22Rv1 (cell line): ENCODE data around the gene ZNF565.
"Not testable (repeated sequence)": the region's sequence is repeated elsewhere in the genome, so short reads cannot be mapped to it uniquely, and the experiment has no call there.

ENCODE experiments used
- H3K27ac ChIP-seq: fragments of 450-650 bp; 2 replicates; pipeline ENCODE4 v1.5.1; 2017
- ZFX ChIP-seq: fragments of 450-650 bp; IDR thresholded peaks from 2 replicates; pipeline ENCODE4 v1.6.1; 2017; ENCODE audit warnings: antibody characterized with exemption, borderline replicate concordance
- TF ChIP-seq, protein P1 (sequence below): fragments of 450-650 bp; IDR thresholded peaks from 2 replicates; pipeline ENCODE4 v1.5.1; 2017; ENCODE audit warnings: mild to moderate bottlenecking

Gene ZNF565

DNA sequence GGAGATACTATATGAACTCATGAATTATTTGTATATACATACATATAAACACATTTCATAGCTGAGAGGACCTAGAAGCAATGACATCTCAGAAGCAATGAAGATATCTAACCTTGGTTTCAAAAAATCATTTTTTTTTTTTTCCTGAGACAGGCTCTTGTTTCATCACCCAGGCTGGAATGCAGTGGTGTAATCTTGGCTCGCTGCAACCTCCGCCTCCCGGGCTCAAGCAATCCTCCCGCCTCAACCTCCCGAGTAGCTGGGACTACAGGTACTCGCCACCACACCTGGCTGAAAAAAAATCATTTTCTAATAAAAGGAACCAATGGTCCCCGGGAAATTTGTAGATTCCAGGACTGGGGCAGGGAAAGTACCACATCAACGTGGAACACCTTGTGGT, 4.0 kb downstream of the ZNF565 start:
- no peak overlapping the region for H3K27ac ChIP-seq
- no peak for TF ChIP-seq ZFX
- TF ChIP-seq, protein P1, sequence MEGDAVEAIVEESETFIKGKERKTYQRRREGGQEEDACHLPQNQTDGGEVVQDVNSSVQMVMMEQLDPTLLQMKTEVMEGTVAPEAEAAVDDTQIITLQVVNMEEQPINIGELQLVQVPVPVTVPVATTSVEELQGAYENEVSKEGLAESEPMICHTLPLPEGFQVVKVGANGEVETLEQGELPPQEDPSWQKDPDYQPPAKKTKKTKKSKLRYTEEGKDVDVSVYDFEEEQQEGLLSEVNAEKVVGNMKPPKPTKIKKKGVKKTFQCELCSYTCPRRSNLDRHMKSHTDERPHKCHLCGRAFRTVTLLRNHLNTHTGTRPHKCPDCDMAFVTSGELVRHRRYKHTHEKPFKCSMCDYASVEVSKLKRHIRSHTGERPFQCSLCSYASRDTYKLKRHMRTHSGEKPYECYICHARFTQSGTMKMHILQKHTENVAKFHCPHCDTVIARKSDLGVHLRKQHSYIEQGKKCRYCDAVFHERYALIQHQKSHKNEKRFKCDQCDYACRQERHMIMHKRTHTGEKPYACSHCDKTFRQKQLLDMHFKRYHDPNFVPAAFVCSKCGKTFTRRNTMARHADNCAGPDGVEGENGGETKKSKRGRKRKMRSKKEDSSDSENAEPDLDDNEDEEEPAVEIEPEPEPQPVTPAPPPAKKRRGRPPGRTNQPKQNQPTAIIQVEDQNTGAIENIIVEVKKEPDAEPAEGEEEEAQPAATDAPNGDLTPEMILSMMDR = no peak

DNA sequence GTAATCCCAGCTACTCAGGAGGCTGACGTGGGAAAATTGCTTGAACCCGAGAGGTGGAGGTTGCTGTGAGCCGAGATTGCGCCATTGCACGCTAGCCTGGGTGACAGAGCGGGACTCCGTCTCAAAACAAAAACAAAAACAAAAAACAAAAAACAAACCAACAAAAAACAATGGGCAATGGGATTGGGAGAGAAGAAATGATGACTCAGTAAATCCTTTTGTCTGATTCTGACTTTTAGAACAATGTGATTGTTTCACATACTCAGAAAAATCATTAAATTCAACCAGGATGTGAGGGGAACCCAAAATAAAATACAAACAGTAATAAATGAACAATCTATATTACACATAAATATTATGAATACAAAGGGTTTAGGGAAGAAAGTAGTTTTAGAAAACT, 5.1 kb downstream of the ZNF565 start:
- H3K27ac ChIP-seq = no peak overlapping the region
- TF ChIP-seq ZFX = no peak
- TF ChIP-seq, protein P1 = no peak

DNA sequence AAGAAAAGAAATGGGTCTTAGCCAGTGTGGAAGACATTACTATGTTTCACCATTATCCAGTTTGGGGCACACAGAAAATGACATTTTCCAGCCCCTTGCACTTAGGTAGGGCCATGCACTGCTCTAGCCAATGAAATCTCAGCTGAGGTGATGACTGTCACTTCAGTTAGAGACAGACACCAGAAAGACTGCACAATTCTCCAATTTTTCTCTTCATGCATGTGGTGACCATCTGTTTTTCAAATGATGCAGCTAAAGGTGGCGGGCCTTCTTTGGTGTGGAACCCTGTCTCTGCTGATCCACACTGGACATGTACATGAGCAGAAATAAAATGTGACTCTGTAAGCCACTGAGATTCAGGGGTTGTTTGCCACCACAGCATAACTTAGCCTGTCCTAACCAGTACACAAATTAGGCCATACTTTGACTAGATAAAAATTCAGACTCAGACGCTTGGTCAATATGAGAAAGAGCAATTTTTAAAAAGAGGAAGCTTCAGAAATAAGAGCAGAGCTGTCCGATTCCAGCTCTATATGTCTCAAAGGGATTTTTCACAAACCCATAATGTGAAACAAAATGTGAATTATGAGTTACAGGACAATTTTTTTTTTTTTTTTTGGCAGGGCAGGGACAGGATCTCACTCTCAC, 6.7 kb downstream of the ZNF565 start:
- H3K27ac ChIP-seq = no peak overlapping the region
- TF ChIP-seq ZFX = no peak
- TF ChIP-seq, protein P1 = no peak

DNA sequence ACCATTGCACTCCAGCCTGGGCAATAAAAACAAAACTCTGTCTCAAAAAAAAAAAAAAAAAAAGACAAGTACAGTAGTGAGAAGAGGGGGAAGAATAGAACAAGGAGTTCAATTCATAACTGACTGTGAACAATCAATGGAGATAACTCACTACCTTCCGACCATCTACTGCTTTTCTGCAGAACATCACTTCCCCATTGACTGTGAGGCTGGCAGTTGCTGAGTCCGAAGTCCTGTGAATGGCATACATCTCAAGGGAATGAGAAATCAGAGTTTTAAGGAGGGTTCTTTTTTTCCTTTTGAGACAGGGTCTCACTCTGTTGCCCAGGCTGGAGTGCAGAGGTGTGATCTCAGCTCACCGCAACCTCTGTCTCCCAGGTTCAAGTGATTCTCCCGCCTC, 11.2 kb downstream of the ZNF565 start:
- no peak for TF ChIP-seq ZFX
- TF ChIP-seq, protein P1 = no peak
- H3K27ac ChIP-seq = no peak overlapping the region

DNA sequence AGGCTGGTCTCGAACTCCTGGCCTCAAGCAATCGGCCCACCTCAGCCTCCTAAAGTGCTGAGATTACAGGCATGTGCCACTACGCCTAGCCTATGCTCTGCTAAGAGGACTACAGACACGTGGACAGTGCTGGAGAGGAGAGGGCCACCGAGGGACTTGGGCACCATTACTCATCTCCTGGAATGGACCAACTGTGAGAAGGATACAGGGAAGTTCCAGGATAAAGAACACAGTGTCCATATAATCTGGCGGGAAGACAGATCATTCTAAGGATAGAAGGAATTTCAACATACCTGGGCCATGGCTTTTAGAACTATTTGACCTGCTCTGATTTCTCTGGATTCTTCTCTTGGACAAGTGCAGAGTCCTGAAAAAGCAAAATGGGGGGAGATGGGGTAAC, 12.8 kb downstream of the ZNF565 start:
- H3K27ac ChIP-seq = no peak overlapping the region
- TF ChIP-seq ZFX = no peak
- TF ChIP-seq, protein P1 = no peak

DNA sequence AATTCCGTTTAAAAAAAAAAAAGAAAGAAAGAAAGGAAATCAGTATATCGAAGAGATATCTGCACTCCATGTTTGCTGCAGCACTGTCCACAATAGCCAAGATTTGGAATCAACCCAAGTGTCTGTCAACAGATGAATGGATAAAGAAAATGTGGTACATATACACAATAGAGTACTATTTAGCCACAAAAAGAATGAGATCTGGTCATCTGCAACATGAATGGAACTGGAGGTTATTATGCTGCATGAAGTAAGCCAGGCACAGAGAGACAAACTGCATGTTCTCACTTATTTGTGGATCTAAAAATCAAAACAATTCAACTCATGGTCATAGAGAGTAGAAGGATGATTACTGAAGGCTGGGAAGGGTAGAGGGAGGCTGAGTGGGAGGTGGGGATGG, 16.3 kb downstream of the ZNF565 start:
- no peak overlapping the region for H3K27ac ChIP-seq
- no peak for TF ChIP-seq ZFX
- TF ChIP-seq, protein P1 = no peak

DNA sequence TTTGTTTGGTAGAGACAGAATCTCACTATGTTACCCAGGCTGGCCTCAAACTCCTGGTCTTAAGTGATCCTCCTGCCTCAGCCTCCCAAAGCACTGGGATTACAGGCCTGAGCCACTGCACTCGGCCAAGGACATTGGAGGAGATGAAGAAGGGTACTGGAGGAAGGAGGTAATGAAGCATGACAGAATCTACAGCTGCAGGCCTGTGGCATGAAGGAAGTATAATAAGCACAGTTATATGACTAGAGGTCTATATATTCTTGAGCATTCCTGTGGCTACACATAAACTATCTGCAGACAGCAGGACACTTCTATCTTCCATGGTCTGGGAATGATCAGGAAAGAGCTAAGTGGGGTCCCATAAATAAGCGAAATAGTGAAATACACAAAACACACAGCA, 18.2 kb downstream of the ZNF565 start:
- H3K27ac ChIP-seq = no peak overlapping the region
- TF ChIP-seq, protein P1 = no peak
- no peak for TF ChIP-seq ZFX

DNA sequence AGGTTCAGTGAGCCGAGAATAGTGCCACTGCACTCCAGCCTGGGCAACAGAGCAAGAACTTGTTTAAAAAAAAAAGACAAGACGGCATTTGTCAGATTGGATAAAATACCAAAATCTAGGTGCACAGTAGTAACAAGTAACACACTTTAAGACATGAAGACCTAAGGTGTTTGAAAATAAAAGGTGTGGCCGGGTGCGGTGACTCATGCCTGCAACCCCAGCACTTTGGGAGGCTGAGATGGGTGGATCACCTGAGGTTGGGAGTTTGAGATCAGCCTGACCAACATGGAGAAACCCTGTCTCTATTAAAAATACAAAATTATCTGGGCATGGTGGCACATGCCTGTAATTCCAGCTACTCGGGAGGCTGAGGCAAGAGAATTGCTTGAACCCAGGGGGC, 27.7 kb downstream of the ZNF565 start:
- not testable (repeated sequence) for H3K27ac ChIP-seq
